GM21825 (cell line): ENCODE results near the gene SLC46A1.
A peak's percentile ranks its signal among the peaks of the same experiment; 100 is the strongest.

Experiments
- ATAC-seq: cut with Tn5 transposase; IDR thresholded peaks from one replicate; pipeline ENCODE4 v1.9.1; 2021; ENCODE audit warnings: mild to moderate bottlenecking, moderate library complexity; ENCODE audit not compliant: unreplicated experiment

Gene SLC46A1

DNA sequence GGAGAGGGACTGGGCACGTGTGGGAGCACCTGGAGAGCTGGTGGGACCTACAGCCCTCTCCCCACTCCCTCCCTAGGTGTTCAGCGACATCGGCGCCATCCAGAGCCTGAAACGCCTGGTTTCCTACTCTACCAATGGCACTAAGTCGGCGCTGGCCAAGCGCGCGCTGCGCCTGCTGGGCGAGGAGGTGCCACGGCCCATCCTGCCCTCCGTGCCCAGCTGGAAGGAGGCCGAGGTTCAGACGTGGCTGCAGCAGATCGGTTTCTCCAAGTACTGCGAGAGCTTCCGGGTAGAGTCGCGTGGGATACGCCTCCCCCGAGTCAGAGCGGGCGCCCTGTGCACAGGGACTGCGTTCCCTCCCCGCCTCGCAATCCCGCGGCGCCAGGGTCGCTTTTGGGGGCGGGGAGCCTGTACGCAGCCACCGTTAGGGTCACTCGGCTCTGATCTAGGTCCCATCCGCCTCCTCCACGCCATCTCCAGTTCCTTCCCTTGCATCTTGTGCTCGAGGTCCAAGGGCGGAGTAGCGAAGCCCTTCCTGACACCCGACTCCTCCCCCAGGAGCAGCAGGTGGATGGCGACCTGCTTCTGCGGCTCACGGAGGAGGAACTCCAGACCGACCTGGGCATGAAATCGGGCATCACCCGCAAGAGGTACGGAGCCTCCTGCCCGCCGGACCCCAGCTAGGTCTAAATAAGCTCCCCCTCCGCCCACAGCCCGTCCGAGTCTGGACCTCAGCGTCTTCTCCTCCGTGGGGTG lies 21.6 kb downstream of the SLC46A1 start:
- ATAC-seq = peak; percentile 88

DNA sequence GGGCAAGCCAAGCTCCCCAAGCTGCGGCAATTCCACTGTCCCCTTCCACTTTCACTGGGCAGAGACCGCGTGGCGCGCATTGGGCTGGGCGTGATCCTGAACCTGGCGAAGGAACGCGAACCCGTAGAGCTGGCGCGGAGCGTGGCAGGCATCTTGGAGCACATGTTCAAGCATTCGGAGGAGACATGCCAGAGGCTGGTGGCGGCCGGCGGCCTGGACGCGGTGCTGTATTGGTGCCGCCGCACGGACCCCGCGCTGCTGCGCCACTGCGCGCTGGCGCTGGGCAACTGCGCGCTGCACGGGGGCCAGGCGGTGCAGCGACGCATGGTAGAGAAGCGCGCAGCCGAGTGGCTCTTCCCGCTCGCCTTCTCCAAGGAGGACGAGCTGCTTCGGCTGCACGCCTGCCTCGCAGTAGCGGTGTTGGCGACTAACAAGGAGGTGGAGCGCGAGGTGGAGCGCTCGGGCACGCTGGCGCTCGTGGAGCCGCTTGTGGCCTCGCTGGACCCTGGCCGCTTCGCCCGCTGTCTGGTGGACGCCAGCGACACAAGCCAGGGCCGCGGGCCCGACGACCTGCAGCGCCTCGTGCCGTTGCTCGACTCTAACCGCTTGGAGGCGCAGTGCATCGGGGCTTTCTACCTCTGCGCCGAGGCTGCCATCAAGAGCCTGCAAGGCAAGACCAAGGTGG lies 24.7 kb downstream of the SLC46A1 start:
- no peak for ATAC-seq

DNA sequence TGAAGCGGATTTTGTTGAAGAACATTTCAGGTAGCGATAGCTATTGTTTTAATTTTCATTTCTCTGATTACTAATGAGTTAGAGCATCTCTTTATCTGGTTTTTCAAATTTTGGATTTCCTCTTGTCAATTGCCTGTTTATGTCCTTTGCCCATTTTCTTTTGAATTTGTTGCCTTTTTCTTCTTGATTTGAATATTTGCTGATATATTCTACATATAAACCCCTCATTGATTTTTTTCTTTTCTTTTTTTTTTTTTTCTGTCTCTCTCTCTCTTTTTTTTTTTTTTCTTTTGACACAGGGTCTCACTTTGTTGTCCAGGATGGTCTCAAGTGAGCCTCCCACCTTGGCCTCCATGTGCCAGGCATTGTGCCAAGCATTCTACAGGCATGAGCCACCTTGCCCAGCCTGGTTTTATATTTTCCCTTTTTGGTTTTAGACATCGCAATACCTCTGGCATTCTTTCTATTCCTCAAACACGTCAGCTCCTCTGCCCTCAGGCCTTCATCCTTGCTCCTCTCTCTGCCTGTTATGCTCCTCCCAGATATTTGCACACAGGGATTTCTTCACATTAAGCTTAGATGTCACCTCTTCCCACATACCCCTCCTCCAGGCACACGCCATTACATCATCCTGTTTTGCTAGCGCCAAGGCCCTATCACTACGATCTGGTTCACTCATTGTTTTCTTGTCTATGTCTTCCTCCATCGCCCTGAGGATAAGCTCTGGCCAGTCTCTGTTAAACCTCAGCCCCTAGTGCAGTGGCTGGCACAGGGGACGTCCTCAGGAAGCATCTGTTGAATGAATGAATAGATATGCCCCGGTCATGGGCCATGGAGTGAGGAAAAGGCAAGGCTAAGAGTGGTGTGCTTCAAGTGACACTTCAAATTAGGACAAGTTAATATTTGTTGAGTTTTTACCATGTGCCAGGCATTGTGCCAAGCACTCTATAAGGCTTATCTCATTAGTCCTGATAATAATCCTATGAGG lies 25.9 kb downstream of the SLC46A1 start:
- ATAC-seq = no peak

DNA sequence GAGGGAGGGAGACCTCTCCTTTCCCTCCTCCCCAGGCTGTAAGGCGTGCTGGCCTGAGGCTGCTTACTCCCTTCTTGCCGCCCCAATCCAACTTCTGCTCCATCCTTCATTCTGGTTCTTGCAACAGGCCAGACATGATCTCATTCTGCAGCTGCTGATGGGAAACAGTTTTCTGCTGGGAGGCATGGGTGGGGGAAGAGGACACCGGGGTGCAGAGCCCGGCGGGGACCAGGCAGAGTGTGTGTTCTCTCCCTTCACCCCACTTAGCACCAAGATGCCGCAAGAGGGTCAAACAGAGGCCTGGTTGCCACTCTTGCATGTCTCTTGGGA lies 33.1 kb downstream of the SLC46A1 start:
- ATAC-seq = no peak

DNA sequence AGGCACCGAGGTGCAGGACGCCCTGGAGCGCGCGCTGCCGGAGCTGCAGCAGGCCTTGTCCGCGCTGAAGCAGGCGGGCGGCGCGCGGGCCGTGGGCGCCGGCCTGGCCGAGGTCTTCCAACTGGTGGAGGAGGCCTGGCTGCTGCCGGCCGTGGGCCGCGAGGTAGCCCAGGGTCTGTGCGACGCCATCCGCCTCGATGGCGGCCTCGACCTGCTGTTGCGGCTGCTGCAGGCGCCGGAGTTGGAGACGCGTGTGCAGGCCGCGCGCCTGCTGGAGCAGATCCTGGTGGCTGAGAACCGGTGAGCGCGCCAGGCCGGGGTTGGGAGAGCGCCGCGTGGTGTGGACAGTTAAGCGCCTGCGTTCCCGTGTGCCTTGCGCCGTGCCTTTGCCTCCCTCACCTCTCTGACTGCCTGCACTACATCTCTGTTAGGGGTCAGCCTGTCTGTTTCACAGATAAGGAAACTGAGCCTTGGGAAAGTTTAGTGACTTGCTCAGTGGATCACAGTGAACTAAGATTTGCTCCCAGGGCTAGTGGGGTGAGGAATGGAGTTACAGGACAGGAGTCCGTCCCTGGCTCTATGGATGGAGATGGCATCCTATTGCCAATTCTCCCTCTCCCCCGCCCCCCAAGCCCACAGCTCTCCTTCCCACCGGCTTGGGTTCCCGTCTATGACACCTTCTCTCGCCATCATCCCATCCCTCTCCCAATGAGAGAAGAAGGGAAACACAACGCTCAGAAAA lies 33.6 kb downstream of the SLC46A1 start:
- ATAC-seq = peak; percentile 21

DNA sequence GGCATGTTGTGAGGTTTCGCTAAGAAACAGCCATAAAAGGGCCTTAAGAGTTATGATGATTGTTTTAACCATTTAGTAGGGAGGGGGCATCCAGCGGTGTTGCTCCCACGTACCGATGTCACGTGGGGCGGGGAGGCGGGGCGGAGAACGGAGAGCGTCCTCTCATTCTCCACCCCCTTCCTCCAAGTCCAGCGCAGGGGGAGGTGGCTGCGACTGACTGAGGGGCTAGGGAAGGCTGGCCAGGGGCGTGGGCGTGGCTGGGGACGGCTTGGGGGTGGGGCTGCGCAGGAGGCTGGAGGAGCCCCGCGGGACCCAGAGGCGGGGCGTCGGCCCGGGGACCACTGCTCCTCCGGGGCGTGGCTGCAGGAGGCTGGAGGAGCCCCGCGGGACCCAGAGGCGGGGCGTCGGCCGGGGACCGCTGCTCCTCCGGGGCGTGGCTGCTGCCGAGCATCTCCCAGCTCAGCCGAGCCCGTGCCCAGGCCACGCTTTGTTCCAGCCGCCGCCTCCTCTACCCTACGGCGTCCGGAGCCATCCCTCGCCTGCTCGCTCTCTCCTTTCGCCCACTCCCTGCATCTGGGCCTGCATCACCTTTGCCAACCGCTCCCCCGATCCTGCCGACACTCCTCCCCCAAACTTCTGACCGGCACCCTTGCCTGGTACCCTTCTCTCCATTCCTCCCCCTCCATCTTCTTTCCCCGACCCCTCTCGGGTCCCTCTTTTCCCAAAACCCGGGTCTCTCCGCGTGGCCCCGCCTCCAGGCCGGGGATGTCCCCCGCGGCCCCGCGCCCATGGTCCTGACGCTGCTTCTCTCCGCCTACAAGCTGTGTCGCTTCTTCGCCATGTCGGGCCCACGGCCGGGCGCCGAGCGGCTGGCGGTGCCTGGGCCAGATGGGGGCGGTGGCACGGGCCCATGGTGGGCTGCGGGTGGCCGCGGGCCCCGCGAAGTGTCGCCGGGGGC lies 34.5 kb downstream of the SLC46A1 start, which contains the start of gene SARM1:
SARM1 (plus strand) TSS at position 450 of the 958 bp plus-strand sequence; CDS start at position 789, 339 bp downstream.
- ATAC-seq = peak; percentile 63

DNA sequence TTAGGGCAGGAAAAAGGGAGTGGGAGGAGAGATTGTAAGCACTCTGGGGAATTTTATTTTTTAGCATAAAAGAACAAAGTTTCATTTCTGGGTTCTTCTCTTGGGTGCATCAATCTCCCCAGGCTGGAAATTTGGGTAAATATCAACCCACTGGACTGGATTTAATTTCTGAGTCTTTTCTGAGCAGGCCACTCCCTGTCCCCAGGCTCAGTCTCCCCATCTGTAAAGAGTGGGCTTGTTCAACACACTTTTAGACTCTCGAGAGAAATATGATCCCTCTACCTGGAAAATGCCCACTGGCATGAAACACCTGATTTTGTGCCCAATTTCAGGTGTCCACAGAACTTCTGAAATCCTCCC lies 35.3 kb downstream of the SLC46A1 start:
- no peak for ATAC-seq

DNA sequence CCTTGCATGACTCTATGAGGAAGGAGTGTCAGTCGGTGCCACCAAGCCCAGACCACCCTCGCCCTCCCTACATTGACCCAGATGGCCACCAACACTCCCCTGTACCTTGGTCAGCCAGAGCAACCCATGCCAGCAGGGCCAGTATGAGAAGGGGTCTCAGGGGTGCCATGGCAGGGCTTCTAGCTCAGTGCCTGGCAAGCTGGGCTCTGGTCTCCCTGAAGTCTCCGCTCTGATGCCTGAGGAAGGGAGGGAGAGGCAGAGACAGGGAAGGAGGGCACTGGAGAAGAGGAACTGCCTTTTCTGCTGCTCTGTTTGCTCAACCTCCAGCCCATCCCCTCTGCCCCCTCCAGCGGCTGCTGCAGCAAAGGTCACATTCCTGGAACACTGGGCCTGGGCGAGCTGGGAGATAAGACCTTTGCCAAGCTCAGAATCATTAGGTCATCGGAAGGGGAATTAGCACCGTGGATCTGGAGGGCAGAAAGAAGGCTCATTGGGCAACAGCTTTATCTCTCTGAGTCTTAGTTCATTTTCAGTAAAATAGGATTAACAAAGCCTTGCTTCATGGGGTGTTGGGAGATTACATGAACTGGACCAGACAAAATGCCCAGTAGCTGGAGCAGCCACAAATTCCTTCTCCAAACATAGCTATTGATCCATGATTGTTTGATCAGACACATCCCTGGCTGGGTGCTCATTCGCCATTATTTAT lies 35.8 kb downstream of the SLC46A1 start, which contains the start of gene VTN:
VTN (minus strand) TSS at position 273 of the 709 bp plus-strand sequence; CDS start at position 169, 104 bp downstream.
- ATAC-seq = no peak

DNA sequence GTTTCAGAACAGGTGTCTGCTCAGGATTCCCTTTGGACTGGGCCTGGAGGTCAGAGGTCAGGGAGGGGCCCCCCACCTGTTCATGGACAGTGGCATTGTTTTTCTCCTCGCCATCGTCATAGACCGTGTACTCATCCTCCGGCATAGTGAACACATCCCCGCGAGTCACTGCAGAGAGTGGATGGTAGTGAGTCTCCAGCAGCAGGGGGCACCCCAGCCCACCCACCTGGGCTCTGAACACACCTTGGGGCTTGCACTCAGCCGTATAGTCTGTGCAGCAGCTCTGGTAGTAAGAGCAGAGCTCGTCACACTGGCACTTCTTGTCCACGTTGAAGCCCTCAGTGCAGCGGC lies 36.4 kb downstream of the SLC46A1 start:
- no peak for ATAC-seq

DNA sequence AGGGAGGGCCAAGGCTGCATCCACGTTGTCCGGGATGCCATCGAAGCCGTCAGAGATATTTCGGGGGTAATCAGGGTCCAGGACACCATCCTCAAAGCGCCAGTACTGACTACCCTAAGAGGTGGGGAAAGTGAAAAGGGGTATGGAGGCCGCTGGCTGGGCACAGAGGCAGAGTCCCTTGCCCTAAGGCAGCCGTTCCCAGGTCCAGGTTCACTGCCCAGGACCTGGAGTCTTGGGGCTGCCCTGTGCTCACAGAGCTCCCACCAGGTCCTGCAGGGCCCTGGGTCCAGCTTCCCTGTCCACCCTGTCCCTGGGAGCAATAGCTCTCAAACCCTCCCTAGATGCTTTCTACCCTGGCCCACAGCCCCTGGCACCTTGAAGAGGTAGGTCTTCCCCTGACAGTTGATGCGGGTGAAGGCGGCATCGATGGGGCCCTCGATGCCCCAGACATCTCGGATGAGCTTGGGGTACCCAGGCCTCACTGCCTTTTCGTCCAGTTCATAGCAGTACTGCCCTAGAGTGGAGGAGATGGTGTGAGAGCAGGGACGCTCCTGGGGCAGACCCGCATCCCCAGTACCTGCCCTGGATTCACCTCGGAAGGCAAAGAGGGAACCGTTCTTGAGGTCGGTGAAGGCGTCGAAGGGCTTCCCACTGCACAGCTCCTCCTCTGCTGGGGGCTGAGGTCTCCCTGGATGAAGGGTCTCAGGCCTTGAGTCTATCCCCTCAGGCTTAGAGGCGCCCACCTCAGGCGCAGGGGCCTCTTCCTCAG lies 36.9 kb downstream of the SLC46A1 start:
- ATAC-seq = no peak

DNA sequence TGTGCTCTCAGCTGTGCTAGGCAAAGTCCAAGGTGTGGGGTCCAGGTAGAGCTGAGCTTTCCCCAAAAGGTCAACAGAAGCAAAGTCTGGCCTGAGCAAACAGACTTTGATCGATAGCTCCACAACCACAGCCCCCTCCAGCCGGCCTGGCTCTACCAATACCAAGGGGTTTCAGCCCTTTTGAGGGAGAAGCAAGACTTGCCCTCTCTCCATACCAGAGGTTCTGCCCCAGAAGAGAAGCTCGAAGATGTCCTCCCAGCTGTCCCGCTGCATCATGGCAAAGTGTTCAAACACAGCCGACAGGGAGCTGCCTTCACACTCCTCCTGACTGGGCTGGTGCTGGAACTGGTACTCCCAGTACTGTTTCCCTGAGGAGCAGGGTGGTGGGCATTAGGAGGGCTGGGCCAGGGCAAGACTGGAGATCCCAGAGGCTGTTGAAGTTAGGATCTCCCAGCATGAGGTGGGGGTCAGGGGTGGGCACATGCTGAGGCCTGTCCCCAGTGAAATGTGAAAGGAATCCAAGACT lies 37.6 kb downstream of the SLC46A1 start:
- ATAC-seq = no peak

DNA sequence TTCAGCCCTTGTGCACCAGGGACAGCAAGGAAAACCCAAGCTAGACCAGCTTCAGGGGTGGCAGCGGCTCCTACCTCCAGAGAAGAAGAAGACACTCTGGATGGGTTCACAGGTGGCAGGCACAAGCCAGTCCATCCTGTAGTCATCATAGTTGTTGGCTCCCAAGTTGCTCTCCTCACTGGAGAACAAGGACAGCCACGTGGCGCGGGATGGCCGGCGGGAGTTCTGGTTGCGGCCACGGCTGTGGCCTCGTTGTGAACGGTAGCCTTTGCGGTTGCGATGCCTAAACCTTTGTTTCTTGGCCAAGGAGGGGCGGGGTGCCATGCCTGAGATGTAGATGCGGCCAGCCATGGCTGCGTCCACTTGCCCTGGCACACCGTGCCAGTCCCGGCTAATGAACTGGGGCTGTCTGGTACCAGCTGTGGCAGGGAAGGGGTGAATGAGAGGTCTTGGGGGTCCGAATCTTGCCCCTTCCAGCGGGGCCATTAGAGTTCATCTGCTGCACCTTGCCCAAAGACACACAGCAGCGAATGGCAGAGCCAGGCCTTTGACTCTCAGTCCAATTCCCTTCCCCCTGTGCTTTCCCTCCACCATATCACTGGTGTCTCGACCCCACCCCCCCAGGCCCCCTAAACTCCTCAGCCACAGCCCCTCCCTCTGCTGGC lies 38.2 kb downstream of the SLC46A1 start:
- no peak for ATAC-seq

DNA sequence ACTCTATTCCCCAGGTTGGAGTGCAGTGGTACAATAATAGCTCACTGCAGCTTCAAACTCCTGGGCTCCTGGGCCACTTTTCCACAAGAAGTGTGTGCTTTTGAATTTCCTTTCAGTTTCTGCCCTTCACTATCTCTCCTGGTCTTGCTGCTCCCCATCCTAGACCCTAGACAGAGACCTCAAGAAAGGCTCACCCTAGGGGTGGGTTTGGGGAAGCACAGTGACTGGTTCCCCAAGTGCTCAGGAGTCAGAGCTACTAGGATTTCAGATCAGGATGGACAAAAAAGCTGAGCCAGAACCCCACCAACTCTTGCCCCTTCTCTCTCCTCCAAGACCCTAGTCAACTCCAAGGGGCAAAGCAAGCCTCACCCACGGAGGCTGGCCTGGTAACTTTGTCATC lies 39.4 kb downstream of the SLC46A1 start:
- ATAC-seq = no peak

DNA sequence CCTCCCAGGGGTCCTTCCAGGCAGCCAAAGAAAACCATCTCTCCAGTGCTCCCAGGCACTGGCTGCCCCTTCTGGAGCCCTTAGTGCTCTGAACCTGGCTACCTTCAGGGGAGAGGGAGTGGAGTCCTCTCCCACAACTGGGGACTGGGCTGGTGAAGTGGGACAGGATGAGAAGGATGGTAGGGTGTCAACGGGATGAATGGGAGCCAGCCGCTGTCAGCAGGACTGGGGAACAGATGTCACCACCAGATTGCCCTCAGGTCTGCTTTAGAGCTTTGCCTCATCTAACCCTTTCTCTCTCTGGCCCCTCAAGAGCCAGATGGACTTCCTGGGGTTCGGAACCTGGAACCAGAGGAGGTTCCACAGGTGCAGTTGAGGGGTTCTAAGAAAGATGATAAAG lies 40.5 kb downstream of the SLC46A1 start:
- no peak for ATAC-seq

DNA sequence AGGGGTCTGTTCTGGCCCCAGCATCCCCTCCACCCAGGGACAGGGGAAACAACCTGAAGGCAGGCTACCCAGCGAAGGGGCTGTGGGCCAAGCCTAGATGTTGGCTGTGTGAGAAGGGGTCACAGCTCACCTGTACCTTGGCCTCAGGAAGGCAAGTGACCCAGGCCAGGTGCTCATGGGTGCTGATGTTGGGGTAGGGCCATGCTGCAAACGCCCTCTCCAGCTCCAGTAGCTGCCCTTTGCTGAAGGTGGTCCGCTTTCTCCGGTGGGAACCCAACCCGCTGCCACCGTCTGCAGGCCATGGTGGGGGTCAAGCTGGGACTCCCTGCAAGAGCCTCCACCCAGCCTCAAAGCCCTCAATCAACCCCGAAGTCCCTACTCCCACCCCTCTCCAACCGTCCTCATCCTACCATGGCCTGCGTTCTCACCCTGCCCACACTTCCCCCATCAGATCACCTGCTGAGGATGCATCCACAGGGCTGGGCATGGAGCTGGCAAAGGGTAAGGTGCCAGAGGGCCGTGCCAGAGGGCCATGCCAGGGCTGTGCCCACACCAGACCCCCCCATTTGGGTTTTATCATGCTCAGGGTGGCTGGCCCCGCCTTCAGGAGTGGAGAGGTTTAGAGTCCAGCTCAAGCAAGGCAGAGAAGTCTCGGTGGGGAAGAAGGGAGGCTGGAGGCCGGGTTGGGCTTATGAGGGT lies 41.2 kb downstream of the SLC46A1 start, which contains the start of gene SEBOX:
SEBOX (minus strand) TSS at position 535 of the 699 bp plus-strand sequence; CDS start at position 487, 48 bp downstream.
- no peak for ATAC-seq

DNA sequence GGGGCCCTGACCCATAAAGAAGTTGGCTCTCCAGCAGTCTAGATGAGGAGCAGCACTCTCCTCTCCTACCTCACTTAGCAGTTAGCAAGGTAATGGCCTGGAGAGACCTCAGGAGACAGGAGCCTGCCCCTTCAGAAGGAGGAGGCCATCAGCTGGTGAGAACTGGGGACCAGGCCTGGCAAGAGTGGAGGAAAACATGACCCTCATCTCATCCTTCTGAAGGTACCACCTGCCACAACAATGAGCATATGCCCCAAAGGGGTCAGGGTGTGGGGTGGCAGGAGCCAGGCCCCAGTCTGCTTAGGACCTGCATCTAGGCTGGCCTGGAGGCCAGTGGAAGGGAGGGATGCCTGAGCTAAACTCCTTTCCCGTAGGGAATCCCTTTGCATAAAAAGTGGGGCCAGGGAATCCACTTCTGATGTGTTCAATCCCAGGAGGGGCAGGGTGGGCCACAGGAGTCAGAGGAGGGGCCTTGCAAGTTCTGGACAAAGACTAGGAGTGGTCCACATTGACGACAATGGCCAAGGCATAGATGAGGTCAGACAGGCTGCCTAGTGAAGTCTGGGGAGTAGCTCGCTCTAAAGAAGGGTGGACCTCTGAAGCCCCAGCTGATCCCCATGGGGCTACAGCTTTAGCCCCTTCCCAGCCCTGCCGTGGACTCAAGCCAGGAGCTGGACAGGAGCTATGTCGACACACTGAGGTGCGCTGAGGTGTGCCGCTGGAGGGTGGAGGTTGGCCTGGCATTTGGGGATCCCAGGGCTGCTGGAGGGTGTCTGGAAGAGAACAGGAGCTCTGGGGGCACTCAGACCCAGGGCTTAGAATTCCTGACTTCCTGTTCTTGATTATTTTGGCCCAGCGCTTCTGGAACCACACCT lies 42.0 kb downstream of the SLC46A1 start:
- no peak for ATAC-seq
